Middle frontal gyrus (tissue), 1 donor: ENCODE measurements around the gene CFAP73.

Experiments used
- DNase-seq: peaks from one replicate; pipeline ENCODE4 v3.0.0-alpha.2; 2015; ENCODE audit warnings: low spot score; ENCODE audit errors: extremely low spot score

The CFAP73 gene

GRCh38 chr12:113119980-113120669 is 29.4 kb upstream of the CFAP73 start:
- no peak for DNase-seq

- DNase-seq, result no peak
Observed at GRCh38 chr12:113120670-113121370, 28.7 kb upstream of the CFAP73 start.

- DNase-seq, result no peak
Observed at GRCh38 chr12:113127791-113128199, 21.7 kb upstream of the CFAP73 start.

- DNase-seq, result no peak
Observed at GRCh38 chr12:113128802-113129663, 20.5 kb upstream of the CFAP73 start.

GRCh38 chr12:113129664-113130456 is 19.7 kb upstream of the CFAP73 start:
- DNase-seq, result no peak

GRCh38 chr12:113130457-113131135 is 18.9 kb upstream of the CFAP73 start:
- peak; percentile 41 for DNase-seq

- DNase-seq, result no peak
Observed at GRCh38 chr12:113131556-113131955, 18.0 kb upstream of the CFAP73 start.

GRCh38 chr12:113133036-113133435 is 16.5 kb upstream of the CFAP73 start:
- DNase-seq, result no peak

- no peak for DNase-seq
Observed at GRCh38 chr12:113133666-113134065, 15.9 kb upstream of the CFAP73 start.

GRCh38 chr12:113134071-113134470 is 15.5 kb upstream of the CFAP73 start:
- DNase-seq, result no peak

GRCh38 chr12:113134521-113134951 is 15.0 kb upstream of the CFAP73 start:
- DNase-seq, result no peak

GRCh38 chr12:113135178-113136127 is 14.1 kb upstream of the CFAP73 start, which contains the start of gene RASAL1:
RASAL1 (minus strand) TSS chr12:113135761; CDS start chr12:113135462, 299 bp downstream.
- no peak for DNase-seq

- peak; percentile 58 for DNase-seq
Observed at GRCh38 chr12:113136128-113136989, 13.2 kb upstream of the CFAP73 start.

GRCh38 chr12:113136990-113137511 is 12.5 kb upstream of the CFAP73 start:
- no peak for DNase-seq

- no peak for DNase-seq
Observed at GRCh38 chr12:113137861-113138783, 11.4 kb upstream of the CFAP73 start.

- DNase-seq, result no peak
Observed at GRCh38 chr12:113138826-113139225, 10.7 kb upstream of the CFAP73 start.

GRCh38 chr12:113140706-113141105 is 8.8 kb upstream of the CFAP73 start:
- no peak for DNase-seq
